Activated naive CD4-positive, alpha-beta T cell treated with anti-CD3 and anti-CD28 coated beads, Interleukin-2, amount 10 ng/mL, durations not matched to agents 7 days and 5 days (primary cell): ENCODE results near the gene SLC7A6.

Experiments
- CTCF ChIA-PET: fragments of 350-600 bp; sonication (Branson Sonifier 250); formaldehyde crosslinking; loops from one replicate; lab custom pipeline; 2021; ENCODE audit warnings: antibody characterized with exemption; lab: Charles Lee
- DNase-seq: peaks from one replicate; pipeline ENCODE4 v3.0.0-alpha.2; 2020
- H3K27ac Mint-ChIP-seq: one replicate; pipeline ENCODE4 v1.8.0; 2021; ENCODE audit warnings: mild to moderate bottlenecking, moderate library complexity, mixed read lengths
- H3K27me3 Mint-ChIP-seq: one replicate; pipeline ENCODE4 v1.8.0; 2021; ENCODE audit warnings: mild to moderate bottlenecking, mixed read lengths
- H3K36me3 Mint-ChIP-seq: one replicate; pipeline ENCODE4 v1.8.0; 2021; ENCODE audit warnings: mixed read lengths
- H3K4me1 Mint-ChIP-seq: one replicate; pipeline ENCODE4 v1.8.0; 2021; ENCODE audit warnings: mixed read lengths
- H3K4me3 Mint-ChIP-seq: one replicate; pipeline ENCODE4 v1.8.0; 2021; ENCODE audit warnings: mild to moderate bottlenecking, moderate library complexity, mixed read lengths
- H3K9me3 Mint-ChIP-seq: one replicate; pipeline ENCODE4 v1.8.0; 2021; ENCODE audit warnings: mixed read lengths

The SLC7A6 gene

GRCh38 chr16:68328151-68328859 is 64.0 kb downstream of the SLC7A6 start:
- H3K36me3 Mint-ChIP-seq, result peaks cover 42% of the 10 kb centered on the region
- no peaks in the 10 kb centered on the region for H3K27me3 Mint-ChIP-seq
- peaks cover 21% of the 10 kb centered on the region for H3K4me1 Mint-ChIP-seq
- no peaks in the 10 kb centered on the region for H3K9me3 Mint-ChIP-seq
- H3K27ac Mint-ChIP-seq, result no peak overlapping the region
- CTCF ChIA-PET, result interaction anchor here (0.7 to 23.2 kb wide), 33 partner anchors 9 to 287 kb away, joined by 3 to 432 read pairs (median 5); partner anchors contain the start of genes ESRP2, PLA2G15, PRMT7 and SLC7A6
- DNase-seq, result peak; percentile 86
- no peak overlapping the region for H3K4me3 Mint-ChIP-seq

- H3K36me3 Mint-ChIP-seq, result peaks cover 40% of the 10 kb centered on the region
- H3K27me3 Mint-ChIP-seq, result no peaks in the 10 kb centered on the region
- H3K9me3 Mint-ChIP-seq, result no peaks in the 10 kb centered on the region
- H3K4me3 Mint-ChIP-seq, result no peak overlapping the region
- H3K4me1 Mint-ChIP-seq, result peaks cover 21% of the 10 kb centered on the region
- no peak overlapping the region for H3K27ac Mint-ChIP-seq
- CTCF ChIA-PET, result interaction anchor here (0.6 to 23.2 kb wide), 32 partner anchors 9 to 562 kb away, joined by 3 to 432 read pairs (median 4); partner anchors contain the start of genes ESRP2, PLA2G15, PRMT7 and SLC7A6
- DNase-seq, result no peak
Observed at GRCh38 chr16:68328860-68329390, 64.6 kb downstream of the SLC7A6 start.

GRCh38 chr16:68331879-68332410 is 67.6 kb downstream of the SLC7A6 start:
- Mint-ChIP-seq H3K4me1 (peaks cover 24% of the 10 kb centered on the region), H3K27ac (peak overlapping the region; percentile 80), H3K27me3 (no peaks in the 10 kb centered on the region), H3K9me3 (no peaks in the 10 kb centered on the region), H3K36me3 (peaks cover 39% of the 10 kb centered on the region), H3K4me3 (no peak overlapping the region)
- DNase-seq, result no peak
- CTCF ChIA-PET, result interaction anchor here (1.0 to 23.2 kb wide), 4 partner anchors 70 to 179 kb away, joined by 3 to 432 read pairs (median 4); partner anchors contain the start of gene SLC7A6

- Mint-ChIP-seq H3K36me3 (peaks cover 41% of the 10 kb centered on the region), H3K4me3 (no peak overlapping the region), H3K27me3 (no peaks in the 10 kb centered on the region), H3K27ac (peak overlapping the region; percentile 80), H3K4me1 (peaks cover 24% of the 10 kb centered on the region), H3K9me3 (no peaks in the 10 kb centered on the region)
- CTCF ChIA-PET, result interaction anchor here (1.0 to 23.2 kb wide), 4 partner anchors 71 to 178 kb away, joined by 3 to 432 read pairs (median 4); partner anchors contain the start of gene SLC7A6
- DNase-seq, result peak; percentile 45
Observed at GRCh38 chr16:68332411-68333121, 68.2 kb downstream of the SLC7A6 start.

GRCh38 chr16:68335175-68335574 is 70.8 kb downstream of the SLC7A6 start:
- H3K4me3 Mint-ChIP-seq, result no peak overlapping the region
- CTCF ChIA-PET, result interaction anchor here (0.7 to 23.2 kb wide), 4 partner anchors 10 to 194 kb away, joined by 3 to 432 read pairs (median 3); partner anchors contain the start of gene SLC7A6
- H3K9me3 Mint-ChIP-seq, result no peaks in the 10 kb centered on the region
- H3K27ac Mint-ChIP-seq, result no peak overlapping the region
- no peaks in the 10 kb centered on the region for H3K27me3 Mint-ChIP-seq
- peaks cover 20% of the 10 kb centered on the region for H3K4me1 Mint-ChIP-seq
- DNase-seq, result no peak
- peaks cover 52% of the 10 kb centered on the region for H3K36me3 Mint-ChIP-seq

- H3K4me3 Mint-ChIP-seq, result no peak overlapping the region
- CTCF ChIA-PET, result no interaction called here
- H3K27ac Mint-ChIP-seq, result peak overlapping the region; percentile 4
- no peaks in the 10 kb centered on the region for H3K9me3 Mint-ChIP-seq
- no peaks in the 10 kb centered on the region for H3K27me3 Mint-ChIP-seq
- H3K36me3 Mint-ChIP-seq, result peaks cover 59% of the 10 kb centered on the region
- DNase-seq, result no peak
- peaks cover 6% of the 10 kb centered on the region for H3K4me1 Mint-ChIP-seq
Observed at GRCh38 chr16:68338326-68339119, 74.2 kb downstream of the SLC7A6 start.

GRCh38 chr16:68339214-68339613 is 74.9 kb downstream of the SLC7A6 start:
- Mint-ChIP-seq H3K9me3 (no peaks in the 10 kb centered on the region), H3K36me3 (peaks cover 59% of the 10 kb centered on the region), H3K4me3 (no peak overlapping the region), H3K4me1 (peaks cover 5% of the 10 kb centered on the region), H3K27ac (no peak overlapping the region), H3K27me3 (no peaks in the 10 kb centered on the region)
- DNase-seq, result no peak
- CTCF ChIA-PET, result interaction anchor here (0.6 to 1.6 kb wide), 8 partner anchors 11 to 155 kb away, joined by 3 to 6 read pairs (median 3); partner anchors contain the start of gene SLC7A6

- peaks cover 67% of the 10 kb centered on the region for H3K36me3 Mint-ChIP-seq
Observed at GRCh38 chr16:68342620-68343019, 78.3 kb downstream of the SLC7A6 start.

GRCh38 chr16:68343137-68343536 is 78.8 kb downstream of the SLC7A6 start:
- CTCF ChIA-PET, result no interaction called here
- peaks cover 67% of the 10 kb centered on the region for H3K36me3 Mint-ChIP-seq
- no peak for DNase-seq
- peaks cover 16% of the 10 kb centered on the region for H3K4me1 Mint-ChIP-seq
- H3K27ac Mint-ChIP-seq, result peak overlapping the region; percentile 33
- H3K9me3 Mint-ChIP-seq, result no peaks in the 10 kb centered on the region
- H3K4me3 Mint-ChIP-seq, result no peak overlapping the region
- no peaks in the 10 kb centered on the region for H3K27me3 Mint-ChIP-seq

More at GRCh38 chr16:68342620-68343019, 78.3 kb downstream of the SLC7A6 start:
- no peak for DNase-seq
- no peaks in the 10 kb centered on the region for H3K27me3 Mint-ChIP-seq
- H3K9me3 Mint-ChIP-seq, result no peaks in the 10 kb centered on the region
- H3K4me1 Mint-ChIP-seq, result peaks cover 13% of the 10 kb centered on the region
- no peak overlapping the region for H3K4me3 Mint-ChIP-seq
- H3K27ac Mint-ChIP-seq, result no peak overlapping the region
- CTCF ChIA-PET, result no interaction called here

- peaks cover 70% of the 10 kb centered on the region for H3K36me3 Mint-ChIP-seq
- no peak overlapping the region for H3K27ac Mint-ChIP-seq
- CTCF ChIA-PET, result interaction anchor here (1.7 kb wide), 1 partner anchor 12 kb away, joined by 4 read pairs; no protein-coding TSS in a partner anchor
- H3K4me3 Mint-ChIP-seq, result no peak overlapping the region
- DNase-seq, result no peak
- H3K4me1 Mint-ChIP-seq, result peaks cover 16% of the 10 kb centered on the region
- no peaks in the 10 kb centered on the region for H3K9me3 Mint-ChIP-seq
- H3K27me3 Mint-ChIP-seq, result no peaks in the 10 kb centered on the region
Observed at GRCh38 chr16:68344252-68344651, 79.9 kb downstream of the SLC7A6 start.

- Mint-ChIP-seq H3K4me1 (peaks cover 15% of the 10 kb centered on the region), H3K4me3 (no peak overlapping the region), H3K27ac (no peak overlapping the region), H3K9me3 (no peaks in the 10 kb centered on the region), H3K27me3 (no peaks in the 10 kb centered on the region), H3K36me3 (peaks cover 67% of the 10 kb centered on the region)
- DNase-seq, result no peak
- CTCF ChIA-PET, result interaction anchor here (0.6 to 1.7 kb wide), 4 partner anchors 10 to 81 kb away, joined by 3 to 4 read pairs (median 4); partner anchors contain the start of gene SLC7A6
Observed at GRCh38 chr16:68345351-68345810, 81.1 kb downstream of the SLC7A6 start.

- no peak overlapping the region for H3K4me3 Mint-ChIP-seq
- no peaks in the 10 kb centered on the region for H3K27me3 Mint-ChIP-seq
- H3K9me3 Mint-ChIP-seq, result no peaks in the 10 kb centered on the region
- CTCF ChIA-PET, result interaction anchor here (0.8 to 1.7 kb wide), 2 partner anchors 10 to 82 kb away, joined by 3 to 4 read pairs; partner anchors contain the start of gene SLC7A6
- DNase-seq, result no peak
- H3K36me3 Mint-ChIP-seq, result peaks cover 61% of the 10 kb centered on the region
- peaks cover 13% of the 10 kb centered on the region for H3K4me1 Mint-ChIP-seq
- H3K27ac Mint-ChIP-seq, result no peak overlapping the region
Observed at GRCh38 chr16:68345958-68346635, 81.8 kb downstream of the SLC7A6 start.
